HCT116 (cell line): Measurements from ENCODE around the gene ZBTB3. TPM values are rescaled to one million over a fixed set of nuclear protein-coding genes. Genes with fewer than 3 reads are reported as not detected.

Experiments used
- ATAC-seq: fragments of 200-7000 bp; cut with Tn5 transposase; 2 replicates; pipeline ENCODE4 v1.9.1; 2020; ENCODE audit warnings: mild to moderate bottlenecking, moderate library complexity
- BruUV-seq: library from RNA; stranded (reverse); fragments of 400-500 nt; replicated peaks from 2 replicates; lab custom pipeline; 2021; lab: Mats Ljungman, UMichigan
- CTCF ChIA-PET: fragments of 300-600 bp; sonication (Branson Sonifier 250); formaldehyde crosslinking; loops from one replicate; lab custom pipeline; 2021; ENCODE audit warnings: antibody characterized with exemption; lab: Charles Lee
- POLR2A ChIA-PET: fragments of 300-600, 350-600 bp; sonication (Branson Sonifier 250); formaldehyde crosslinking; loops from one replicate; lab custom pipeline; 2021; ENCODE audit warnings: antibody characterized with exemption; lab: Charles Lee
- RAD21 ChIA-PET, 2 experiments: fragments of 300-600 bp; sonication (Branson Sonifier 250); formaldehyde crosslinking; loops; one replicate each; lab custom pipeline; 2023; ENCODE audit warnings: low total read pairs in 2 of 2; ENCODE audit not compliant: uncharacterized antibody in 2 of 2, unreplicated experiment in 2 of 2, low non-redundant PET in 1 of 2; lab: Charles Lee
- DNase-seq: peaks from one replicate; pipeline ENCODE4 v3.0.0-alpha.2; 2010; ENCODE audit warnings: low read depth, low spot score
- H2AFZ ChIP-seq: fragments of 200-600 bp; shearing (Covaris generic), sonication (generic); 2 replicates; pipeline ENCODE4 v1.6.1; 2017; ENCODE audit warnings: low read depth, mixed run types, mixed read lengths, antibody characterized with exemption, low read length; ENCODE audit not compliant: poor library complexity, severe bottlenecking
- H3K27ac ChIP-seq: 2 replicates; pipeline ENCODE4 v1.5.1; 2012; ENCODE audit warnings: low read depth, low read length
- H3K27me3 ChIP-seq: fragments of 200-600 bp; sonication (generic); 2 replicates; pipeline ENCODE4 v1.6.1; 2016; ENCODE audit warnings: mixed run types, low read length, mixed read lengths; ENCODE audit not compliant: insufficient read depth
- H3K36me3 ChIP-seq, 2 experiments: fragments of 200-500 bp in 1 of 2; fragments of 200-600 bp in 1 of 2; sonication (Bioruptor generic) in 1 of 2; sonication (generic) in 1 of 2; 2 replicates each; pipeline versions ENCODE4 v1.5.1 to v1.6.1; 2014 to 2016; ENCODE audit warnings: low read length in 2 of 2, inconsistent platforms in 1 of 2, mixed read lengths in 1 of 2, mixed run types in 1 of 2; ENCODE audit not compliant: insufficient read depth in 2 of 2, control insufficient read depth in 1 of 2
- H3K4me1 ChIP-seq, 2 experiments: fragments of 200-600 bp in 1 of 2; sonication (generic) in 1 of 2; 2 replicates each; pipeline versions ENCODE4 v1.5.1 to v1.6.1; 2012 to 2017; ENCODE audit warnings: low read length in 2 of 2, inconsistent platforms in 1 of 2, mild to moderate bottlenecking in 1 of 2, mixed read lengths in 1 of 2, mixed run types in 1 of 2, moderate library complexity in 1 of 2; ENCODE audit not compliant: insufficient read depth in 2 of 2, control insufficient read depth in 1 of 2
- H3K4me2 ChIP-seq: fragments of 200-600 bp; sonication (generic); 2 replicates; pipeline ENCODE4 v1.6.1; 2017; ENCODE audit warnings: mixed run types, low read length, mixed read lengths
- H3K4me3 ChIP-seq, 2 experiments: fragments of 200-600 bp in 1 of 2; sonication (generic) in 1 of 2; replicated peaks in 1 of 2; 2 replicates each; pipeline ENCODE4 v1.5.1; 2011 to 2016; ENCODE audit warnings: low read length in 2 of 2, control low read depth in 1 of 2, low read depth in 1 of 2, mild to moderate bottlenecking in 1 of 2, mixed read lengths in 1 of 2, mixed run types in 1 of 2
- H3K79me2 ChIP-seq: fragments of 200-600 bp; sonication (generic); 2 replicates; pipeline ENCODE4 v1.6.1; 2017; ENCODE audit warnings: mild to moderate bottlenecking, mixed run types, low read length, moderate library complexity, mixed read lengths; ENCODE audit not compliant: insufficient read depth
- H3K9ac ChIP-seq: fragments of 200-600 bp; sonication (generic); 2 replicates; pipeline ENCODE4 v1.6.1; 2016; ENCODE audit warnings: low read length, mixed read lengths
- H3K9me2 ChIP-seq: fragments of 200-600 bp; sonication (generic), shearing (Covaris generic); 2 replicates; pipeline ENCODE4 v1.6.1; 2017; ENCODE audit warnings: mixed run types, mild to moderate bottlenecking, moderate library complexity; ENCODE audit not compliant: insufficient read depth
- H3K9me3 ChIP-seq, 2 experiments: fragments of 200-500 bp in 1 of 2; fragments of 200-600 bp in 1 of 2; sonication (Bioruptor generic) in 1 of 2; sonication (generic) in 1 of 2; 2 replicates each; pipeline ENCODE4 v1.6.1; 2014 to 2017; ENCODE audit warnings: low read length in 2 of 2, mixed read lengths in 2 of 2, inconsistent platforms in 1 of 2, low read depth in 1 of 2, mild to moderate bottlenecking in 1 of 2, mixed run types in 1 of 2, moderate library complexity in 1 of 2; ENCODE audit not compliant: control insufficient read depth in 1 of 2, insufficient read depth in 1 of 2
- H4K20me1 ChIP-seq: fragments of 200-600 bp; sonication (generic), shearing (Covaris generic); 2 replicates; pipeline ENCODE4 v1.6.1; 2017; ENCODE audit warnings: mixed run types, mild to moderate bottlenecking, moderate library complexity; ENCODE audit not compliant: insufficient read depth
- CBX3 ChIP-seq: IDR thresholded peaks from 2 replicates; pipeline ENCODE4 v1.6.1; 2012; ENCODE audit warnings: low read depth
- CTCF ChIP-seq, 3 experiments: fragments of 200-600 bp in 1 of 3; sonication (generic) in 1 of 3; IDR thresholded peaks in 2 of 3; conservative IDR thresholded peaks in 1 of 3; 2 replicates each; pipeline ENCODE4 v1.5.1; 2012 to 2017; ENCODE audit warnings: low read depth in 2 of 3, low read length in 2 of 3, antibody characterized with exemption in 1 of 3, borderline replicate concordance in 1 of 3, control low read depth in 1 of 3, mild to moderate bottlenecking in 1 of 3, mixed read lengths in 1 of 3, mixed run types in 1 of 3, moderate library complexity in 1 of 3; ENCODE audit not compliant: insufficient read depth in 1 of 3
- EGR1 ChIP-seq: IDR thresholded peaks from 2 replicates; pipeline ENCODE4 v1.6.1; 2012; ENCODE audit warnings: low read depth
- ELF1 ChIP-seq: IDR thresholded peaks from 2 replicates; pipeline ENCODE4 v1.6.1; 2012; ENCODE audit warnings: low read depth, borderline replicate concordance
- EZH2 ChIP-seq: fragments of 200-600 bp; sonication (generic); IDR thresholded peaks from 2 replicates; pipeline ENCODE4 v1.6.1; 2017; ENCODE audit warnings: antibody characterized with exemption, mixed run types
- EZH2phosphoT487 ChIP-seq: fragments of 200-600 bp; IDR thresholded peaks from 2 replicates; pipeline ENCODE4 v1.6.1; 2018; ENCODE audit warnings: antibody characterized with exemption, borderline replicate concordance
- FOSL1 ChIP-seq: IDR thresholded peaks from 2 replicates; pipeline ENCODE4 v1.6.1; 2012; ENCODE audit warnings: low read depth
- JUND ChIP-seq: IDR thresholded peaks from 2 replicates; pipeline ENCODE4 v1.6.1; 2012
- REST ChIP-seq: IDR thresholded peaks from 2 replicates; pipeline ENCODE4 v1.6.1; 2012; ENCODE audit warnings: low read depth
- SIN3A ChIP-seq: IDR thresholded peaks from 2 replicates; pipeline ENCODE4 v1.6.1; 2012; ENCODE audit warnings: low read depth
- SRF ChIP-seq: IDR thresholded peaks from 2 replicates; pipeline ENCODE4 v1.6.1; 2012; ENCODE audit warnings: low read depth
- TCF7L2 ChIP-seq: IDR thresholded peaks from 2 replicates; pipeline ENCODE4 v1.7.0; 2011; ENCODE audit warnings: borderline replicate concordance, inconsistent platforms; ENCODE audit not compliant: insufficient read depth, insufficient read length; ENCODE audit errors: extremely low read depth
- ZBTB33 ChIP-seq: IDR thresholded peaks from 2 replicates; pipeline ENCODE4 v1.6.1; 2011; ENCODE audit warnings: mild to moderate bottlenecking, low read length, moderate library complexity; ENCODE audit not compliant: insufficient replicate concordance; ENCODE audit errors: extremely low read depth
- ZFX ChIP-seq: fragments of 450-650 bp; IDR thresholded peaks from 2 replicates; pipeline ENCODE4 v1.6.1; 2017
- intact Hi-C: fragments of 100-400 bp; cut with micrococcal nuclease; formaldehyde crosslinking; loops from 2 replicates; pipeline ENCODE4 v1.10.0; 2022
- total RNA-seq: library from RNA; stranded (reverse); gene quantifications from one replicate; pipeline ENCODE4 v1.2.1, GENCODE V29; 2021; ENCODE audit not compliant: unreplicated experiment

Gene ZBTB3
- total RNA-seq, 1 experiment from 2014 or later: 11.3 TPM

GRCh38 chr11:62712861-62713260 lies 41.1 kb downstream of the ZBTB3 start:
- Histone ChIP-seq H3K79me2 (peaks cover 45% of the 10 kb centered on the region), H3K9me3 (no peaks in the 10 kb centered on the region), H3K4me3 (no peak overlapping the region), H3K36me3 (peaks cover 56 to 72% of the 10 kb centered on the region in 2 experiments), H3K27ac (no peak overlapping the region), H3K4me1 (no peaks in the 10 kb centered on the region), H3K4me2 (no peak overlapping the region), H2AFZ (no peak overlapping the region), H3K27me3 (no peaks in the 10 kb centered on the region), H4K20me1 (no peaks in the 10 kb centered on the region), H3K9me2 (no peaks in the 10 kb centered on the region), H3K9ac (no peak overlapping the region)
- no peak for TF ChIP-seq EZH2
- TF ChIP-seq CBX3: no peak
- TF ChIP-seq JUND: no peak
- TF ChIP-seq FOSL1: no peak
- no peak for TF ChIP-seq TCF7L2
- TF ChIP-seq ZBTB33: no peak
- TF ChIP-seq SIN3A: no peak
- TF ChIP-seq REST: no peak
- TF ChIP-seq ZFX: no peak
- TF ChIP-seq EZH2phosphoT487: no peak
- no peak for TF ChIP-seq EGR1
- TF ChIP-seq SRF: no peak
- TF ChIP-seq ELF1: no peak
- no peak for TF ChIP-seq CTCF (IDR thresholded peaks at IDR 0.05 in 2 of 3, conservative IDR thresholded peaks at IDR 0.05 in 1 of 3; ENCODE audit: borderline replicate concordance in 1 of 3, insufficient read depth in 1 of 3, low read depth in 2 of 3, low read length in 2 of 3)
- POLR2A ChIA-PET: no interaction called here
- CTCF ChIA-PET: no interaction called here
- RAD21 ChIA-PET: no interaction called here
- intact Hi-C loops: no loop called here
- DNase-seq (no peak), ATAC-seq (no peak)
- no TSS peak for BruUV-seq
